HCT116 (cell line): ENCODE results near the gene GPA33.

Source experiments
- CTCF ChIP-seq, 3 experiments: fragments of 200-600 bp in 1 of 3; sonication (generic) in 1 of 3; IDR thresholded peaks in 2 of 3; conservative IDR thresholded peaks in 1 of 3; 2 replicates each; pipeline ENCODE4 v1.5.1; 2012 to 2017; ENCODE audit warnings: low read depth in 2 of 3, low read length in 2 of 3, antibody characterized with exemption in 1 of 3, borderline replicate concordance in 1 of 3, control low read depth in 1 of 3, mild to moderate bottlenecking in 1 of 3, mixed read lengths in 1 of 3, mixed run types in 1 of 3, moderate library complexity in 1 of 3; ENCODE audit not compliant: insufficient read depth in 1 of 3
- POLR2AphosphoS5 ChIP-seq: IDR thresholded peaks from 2 replicates; pipeline ENCODE4 v1.6.1; 2011; ENCODE audit warnings: mild to moderate bottlenecking, low read depth, low read length, moderate library complexity
- ZFX ChIP-seq: fragments of 450-650 bp; IDR thresholded peaks from 2 replicates; pipeline ENCODE4 v1.6.1; 2017
- TF ChIP-seq, protein P1 (sequence below): IDR thresholded peaks from 2 replicates; pipeline ENCODE4 v1.6.1; 2012
- TF ChIP-seq, protein P2 (sequence below): IDR thresholded peaks from 2 replicates; pipeline ENCODE4 v1.6.1; 2012; ENCODE audit warnings: low read depth

DNA sequence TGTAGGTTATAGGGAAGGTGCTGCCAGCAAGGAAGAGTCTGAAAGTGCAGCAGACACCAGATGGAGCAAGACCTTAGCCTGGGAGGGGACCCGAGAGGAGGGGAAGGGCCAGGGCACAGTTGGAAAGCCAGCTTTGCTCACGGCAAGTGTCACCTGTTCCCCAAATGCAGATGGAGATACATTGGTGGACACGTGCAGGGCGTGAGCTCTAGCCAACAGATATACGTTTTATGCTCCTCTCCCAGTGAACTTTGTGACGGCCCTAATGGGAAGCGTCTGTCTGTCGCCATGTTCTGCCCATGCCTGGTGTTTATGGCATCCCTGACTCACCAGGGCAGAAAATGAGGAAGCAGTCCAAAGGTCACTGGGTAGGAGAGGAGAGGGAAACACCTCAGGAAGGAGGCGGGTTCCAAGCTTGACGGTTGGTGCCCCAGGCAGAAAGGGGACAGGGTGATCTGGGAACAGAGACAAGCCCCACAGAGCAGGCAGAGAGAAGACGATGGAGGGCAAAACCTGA is 7.6 kb downstream of the GPA33 start:
- TF ChIP-seq, protein P1, sequence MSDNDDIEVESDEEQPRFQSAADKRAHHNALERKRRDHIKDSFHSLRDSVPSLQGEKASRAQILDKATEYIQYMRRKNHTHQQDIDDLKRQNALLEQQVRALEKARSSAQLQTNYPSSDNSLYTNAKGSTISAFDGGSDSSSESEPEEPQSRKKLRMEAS = peak; percentile 53; the same call in 1 of the 2 replicates
- TF ChIP-seq POLR2AphosphoS5 = 0 out of 2 replicates have a peak, but pooled peaks have one; percentile 15
- no peak for TF ChIP-seq CTCF (IDR thresholded peaks at IDR 0.05 in 2 of 3, conservative IDR thresholded peaks at IDR 0.05 in 1 of 3; ENCODE audit: borderline replicate concordance in 1 of 3, insufficient read depth in 1 of 3, low read depth in 2 of 3, low read length in 2 of 3)
- TF ChIP-seq, protein P2, sequence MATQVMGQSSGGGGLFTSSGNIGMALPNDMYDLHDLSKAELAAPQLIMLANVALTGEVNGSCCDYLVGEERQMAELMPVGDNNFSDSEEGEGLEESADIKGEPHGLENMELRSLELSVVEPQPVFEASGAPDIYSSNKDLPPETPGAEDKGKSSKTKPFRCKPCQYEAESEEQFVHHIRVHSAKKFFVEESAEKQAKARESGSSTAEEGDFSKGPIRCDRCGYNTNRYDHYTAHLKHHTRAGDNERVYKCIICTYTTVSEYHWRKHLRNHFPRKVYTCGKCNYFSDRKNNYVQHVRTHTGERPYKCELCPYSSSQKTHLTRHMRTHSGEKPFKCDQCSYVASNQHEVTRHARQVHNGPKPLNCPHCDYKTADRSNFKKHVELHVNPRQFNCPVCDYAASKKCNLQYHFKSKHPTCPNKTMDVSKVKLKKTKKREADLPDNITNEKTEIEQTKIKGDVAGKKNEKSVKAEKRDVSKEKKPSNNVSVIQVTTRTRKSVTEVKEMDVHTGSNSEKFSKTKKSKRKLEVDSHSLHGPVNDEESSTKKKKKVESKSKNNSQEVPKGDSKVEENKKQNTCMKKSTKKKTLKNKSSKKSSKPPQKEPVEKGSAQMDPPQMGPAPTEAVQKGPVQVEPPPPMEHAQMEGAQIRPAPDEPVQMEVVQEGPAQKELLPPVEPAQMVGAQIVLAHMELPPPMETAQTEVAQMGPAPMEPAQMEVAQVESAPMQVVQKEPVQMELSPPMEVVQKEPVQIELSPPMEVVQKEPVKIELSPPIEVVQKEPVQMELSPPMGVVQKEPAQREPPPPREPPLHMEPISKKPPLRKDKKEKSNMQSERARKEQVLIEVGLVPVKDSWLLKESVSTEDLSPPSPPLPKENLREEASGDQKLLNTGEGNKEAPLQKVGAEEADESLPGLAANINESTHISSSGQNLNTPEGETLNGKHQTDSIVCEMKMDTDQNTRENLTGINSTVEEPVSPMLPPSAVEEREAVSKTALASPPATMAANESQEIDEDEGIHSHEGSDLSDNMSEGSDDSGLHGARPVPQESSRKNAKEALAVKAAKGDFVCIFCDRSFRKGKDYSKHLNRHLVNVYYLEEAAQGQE = no peak
- TF ChIP-seq ZFX = no peak
